Dermis blood vessel endothelial cell (primary cell): ENCODE data around the gene NDUFA3. TPM values are rescaled to one million over a fixed set of nuclear protein-coding genes. Genes with fewer than 3 reads are reported as not detected.
"Not testable (repeated sequence)": the region's sequence is repeated elsewhere in the genome, so short reads cannot be mapped to it uniquely, and the experiment has no call there.

ENCODE experiments used
- DNase-seq: peaks from one replicate; pipeline ENCODE4 v3.0.0; 2010
- total RNA-seq: library from RNA; depleted of rRNA; stranded (reverse); fragments of >200 nt; gene quantifications from 2 replicates; pipeline ENCODE4 v1.2.3, GENCODE V29; 2014

The NDUFA3 gene
- total RNA-seq = 11.4 and 12.6 TPM in 2 replicates

DNA sequence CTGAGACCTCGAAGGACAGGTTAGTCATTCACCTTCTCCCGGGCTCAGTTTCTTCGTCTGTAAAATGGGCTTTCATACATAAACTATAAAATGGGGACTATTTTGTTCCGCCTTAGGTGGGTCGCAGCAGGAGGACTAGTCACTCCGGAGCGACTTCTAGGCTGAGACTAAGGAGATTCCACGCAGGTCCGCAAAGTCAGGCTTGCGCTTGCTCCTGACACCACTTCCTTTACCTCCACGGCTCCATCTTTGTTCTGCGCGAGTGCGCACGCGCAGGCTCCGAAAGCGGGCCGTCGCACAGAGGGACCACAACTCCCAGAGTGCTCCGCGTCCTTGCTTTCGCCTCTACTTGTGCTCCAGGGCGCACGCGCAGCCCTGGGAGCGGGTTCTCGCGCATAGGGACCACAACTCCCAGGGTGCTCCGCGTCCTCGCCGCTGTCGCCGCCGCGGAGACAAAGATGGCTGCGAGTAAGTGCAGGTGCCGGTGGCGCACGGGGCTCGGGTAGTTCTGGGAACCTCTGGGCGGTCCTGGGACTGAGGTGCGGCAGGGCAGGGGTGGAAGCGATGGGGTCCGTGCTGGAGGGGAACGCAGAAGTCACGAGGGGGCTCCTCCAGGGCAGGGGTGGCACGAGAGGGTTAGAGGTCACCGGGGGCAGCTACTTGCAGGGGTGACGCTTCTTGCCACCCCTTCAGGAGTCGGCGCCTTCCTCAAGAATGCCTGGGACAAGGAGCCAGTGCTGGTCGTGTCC, at the start of gene NDUFA3:
Gene NDUFA3 (plus strand): TSS at position 435 of the 749 bp plus-strand sequence. CDS start 24 bp downstream, at position 459.
- peak; percentile 99 for DNase-seq

DNA sequence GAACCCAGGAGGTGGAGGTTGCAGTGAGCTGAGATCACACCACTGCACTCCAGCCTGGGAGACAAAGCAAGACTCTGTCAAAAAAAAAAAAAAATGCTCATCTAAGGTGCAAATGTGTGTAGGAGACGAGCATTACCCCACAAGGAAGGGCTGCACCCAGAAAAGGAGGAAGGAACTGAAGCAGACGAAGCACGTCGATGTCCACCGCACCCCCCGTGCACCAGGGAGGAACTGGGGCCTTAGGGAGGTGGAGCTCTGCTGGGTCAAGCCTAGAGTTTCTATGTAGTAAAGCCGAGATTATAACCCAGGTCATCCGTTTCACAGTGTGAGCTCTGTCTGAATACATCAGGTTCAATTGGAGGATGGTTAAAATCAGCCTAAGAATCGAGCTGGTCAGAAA, 40.0 kb upstream of the NDUFA3 start:
- no peak for DNase-seq

DNA sequence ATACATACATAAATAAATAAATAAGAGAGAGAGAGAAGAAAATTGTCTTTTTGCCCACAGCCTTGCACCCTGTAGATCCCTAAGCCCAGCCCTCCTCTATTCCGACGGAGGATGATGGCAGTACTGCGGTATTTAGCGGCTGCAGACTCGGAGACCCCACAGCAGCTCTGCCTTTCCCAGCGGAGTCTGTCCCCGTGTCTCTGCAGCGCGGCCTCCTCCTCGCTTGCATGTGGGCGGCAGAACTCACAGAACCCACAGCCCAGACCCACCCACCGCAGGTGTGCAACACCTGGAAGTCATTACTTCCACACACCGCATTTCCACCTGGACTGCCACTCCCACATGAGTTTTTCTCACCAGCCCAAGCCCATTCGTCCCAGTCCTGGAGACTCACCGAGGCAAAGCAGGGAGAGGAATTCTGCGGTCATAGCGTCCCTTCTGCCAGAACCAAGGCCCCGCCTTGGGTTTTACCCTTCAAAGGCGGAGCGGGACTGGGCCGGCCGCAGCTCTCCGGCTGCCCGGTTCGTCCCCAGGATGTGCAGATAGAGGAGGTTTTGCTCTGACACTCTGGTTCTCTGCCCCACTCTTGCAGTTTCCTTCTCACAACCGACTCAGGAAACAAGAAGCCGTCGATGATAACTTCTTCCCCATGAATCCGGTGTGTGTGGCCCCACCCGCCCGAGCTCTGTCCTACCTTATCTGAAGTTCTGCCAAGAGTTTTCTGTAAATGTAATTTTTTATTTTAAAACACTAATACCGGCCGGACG, 39.1 kb upstream of the NDUFA3 start, which contains the start of gene VSTM1:
Gene VSTM1 (minus strand): TSS at position 548 of the 767 bp plus-strand sequence. CDS start 120 bp downstream, at position 428.
- DNase-seq = no peak

DNA sequence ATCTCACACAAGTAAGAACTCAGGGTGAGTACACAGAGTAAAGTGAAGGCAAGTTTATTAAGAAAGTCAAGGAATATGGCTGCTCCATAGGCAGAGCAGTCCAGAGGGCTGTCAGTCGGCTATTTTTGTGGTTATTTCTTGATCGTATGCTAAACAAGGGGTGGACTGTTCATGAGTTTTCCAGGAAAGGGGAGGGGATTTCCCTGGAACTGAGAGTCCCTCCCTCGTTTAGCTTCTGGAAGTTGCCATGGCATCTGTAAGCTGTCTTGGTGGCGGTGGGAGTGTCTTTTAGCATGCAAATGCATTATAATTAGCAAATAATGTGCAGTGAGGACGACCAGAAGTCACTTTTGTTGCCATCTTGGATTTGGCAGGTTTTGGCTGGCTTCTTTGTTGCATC, 33.2 kb upstream of the NDUFA3 start:
- no peak for DNase-seq

DNA sequence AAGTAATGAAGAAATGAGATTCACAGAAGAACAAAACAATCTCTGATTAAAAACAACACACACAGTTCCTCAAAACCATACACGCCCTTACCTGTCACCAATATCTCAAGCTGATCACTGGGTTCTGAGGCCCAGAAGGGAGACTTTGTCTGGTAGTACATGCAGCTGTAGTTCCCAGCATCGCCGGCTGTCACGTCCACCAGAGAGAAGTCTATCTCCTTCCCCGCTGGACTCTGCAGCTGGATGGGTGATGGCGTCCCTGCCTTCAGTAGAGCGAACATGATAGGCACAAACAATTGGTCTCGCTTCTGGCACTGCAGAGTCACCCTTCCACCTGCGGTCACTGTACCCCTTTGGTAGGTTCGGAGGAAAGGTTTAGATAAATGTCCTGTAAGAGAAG, 28.8 kb upstream of the NDUFA3 start:
- DNase-seq = no peak

DNA sequence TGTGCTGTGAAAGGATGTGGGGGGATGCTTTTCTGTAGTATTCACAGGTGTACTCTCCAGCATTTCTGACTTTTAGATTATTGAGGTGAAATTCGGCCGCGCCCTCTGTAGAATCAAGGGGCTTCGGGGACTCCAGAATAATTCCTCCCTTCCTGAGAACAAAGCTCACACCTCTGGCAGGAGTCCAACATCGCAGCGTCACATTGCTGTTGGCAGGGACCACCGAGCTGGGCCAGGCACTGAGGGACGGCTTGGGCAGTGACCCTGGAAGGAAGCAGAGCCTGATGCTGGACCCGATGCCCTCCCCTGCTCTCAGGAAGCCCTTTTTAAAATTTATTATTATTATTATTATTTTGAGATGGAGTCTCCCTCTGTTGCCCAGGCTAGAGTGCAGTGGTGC, 27.8 kb upstream of the NDUFA3 start:
- DNase-seq = no peak

DNA sequence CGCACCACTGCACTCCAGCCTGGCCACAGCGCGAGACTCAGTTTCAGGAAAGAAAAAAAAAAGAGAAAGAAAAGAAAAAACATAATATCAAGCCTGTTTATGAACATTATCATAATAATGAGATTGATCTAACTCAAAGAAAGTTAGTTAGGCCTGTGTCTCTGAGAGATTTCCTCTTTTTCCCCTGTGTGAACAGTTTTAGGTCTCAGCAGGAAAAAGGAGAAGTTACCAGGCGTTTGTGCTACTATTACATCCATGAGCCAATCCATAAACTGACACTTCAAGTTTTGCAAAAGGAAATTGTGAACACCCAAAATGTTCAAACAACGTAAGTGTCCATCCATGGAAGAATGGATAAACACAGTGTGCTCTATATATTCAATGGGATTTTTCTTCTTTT, 25.3 kb upstream of the NDUFA3 start:
- DNase-seq = no peak

DNA sequence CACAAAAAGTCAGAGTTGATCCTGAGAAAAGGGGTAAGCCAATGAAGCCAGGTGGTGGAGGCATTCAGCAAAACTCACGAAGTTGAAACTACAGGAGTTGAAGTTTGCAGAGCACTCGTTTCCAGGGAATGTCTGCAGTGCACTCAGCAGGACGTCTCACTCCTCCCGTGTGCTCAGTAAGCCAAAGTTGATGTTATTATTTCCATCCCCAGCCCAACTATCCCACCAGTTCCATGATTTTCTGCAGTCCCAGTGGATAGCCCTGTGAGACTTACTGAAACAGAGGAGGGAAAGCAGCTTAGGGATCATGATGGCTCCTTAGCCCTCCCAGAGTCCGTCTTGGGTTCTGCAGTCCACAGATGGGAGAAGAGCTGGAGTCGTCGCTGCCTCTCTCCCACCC, 21.6 kb upstream of the NDUFA3 start, which contains the start of gene TARM1:
Gene TARM1 (minus strand): TSS at position 334 of the 400 bp plus-strand sequence. CDS start 25 bp downstream, at position 309.
- DNase-seq = no peak

DNA sequence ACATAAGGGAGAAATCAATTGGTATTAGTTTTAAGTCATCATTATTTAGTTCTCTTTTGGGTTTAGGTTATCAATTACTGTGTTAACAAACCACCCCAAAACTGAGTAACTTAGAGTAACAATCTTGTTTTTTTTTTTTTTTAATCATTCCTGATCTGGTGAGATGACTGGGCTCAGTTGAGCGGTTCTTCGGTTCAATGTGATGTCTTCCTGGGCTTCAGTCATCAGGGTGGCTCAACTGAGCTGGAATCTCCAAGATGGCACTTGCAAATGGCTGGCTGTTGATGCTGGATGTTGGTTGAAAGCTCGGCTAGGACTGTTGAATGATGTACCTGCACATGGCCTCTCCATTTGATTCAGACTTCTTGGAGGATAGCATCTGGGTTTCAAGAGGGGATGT, 18.2 kb upstream of the NDUFA3 start:
- no peak for DNase-seq

DNA sequence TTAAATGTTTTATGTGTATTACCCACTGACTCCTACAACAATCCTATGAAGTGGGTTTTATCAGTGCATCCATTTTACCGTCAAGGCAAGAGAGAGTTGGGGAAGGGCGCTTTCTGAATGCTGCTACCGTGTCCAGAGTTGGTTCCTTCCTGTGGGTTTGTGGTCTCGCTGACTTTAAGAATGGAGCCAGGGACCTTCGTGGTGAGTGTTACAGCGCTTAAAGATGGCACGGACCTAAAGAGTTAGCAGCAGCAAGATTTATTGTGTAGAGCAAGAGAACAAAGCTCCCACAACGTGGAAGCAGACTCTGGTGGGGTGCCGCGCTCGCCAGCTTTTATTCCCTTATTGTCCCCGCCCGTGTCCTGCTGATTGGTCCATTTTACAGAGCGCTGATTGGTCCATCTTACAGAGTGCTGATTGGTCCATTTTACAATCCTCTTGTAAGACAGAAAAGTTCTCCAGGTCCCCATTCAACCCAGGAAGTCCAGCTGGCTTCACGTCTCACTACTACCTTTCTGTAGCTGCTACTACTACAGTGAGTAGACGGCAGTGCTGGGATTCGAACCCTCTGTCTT, 8.1 kb upstream of the NDUFA3 start:
- DNase-seq = no peak

DNA sequence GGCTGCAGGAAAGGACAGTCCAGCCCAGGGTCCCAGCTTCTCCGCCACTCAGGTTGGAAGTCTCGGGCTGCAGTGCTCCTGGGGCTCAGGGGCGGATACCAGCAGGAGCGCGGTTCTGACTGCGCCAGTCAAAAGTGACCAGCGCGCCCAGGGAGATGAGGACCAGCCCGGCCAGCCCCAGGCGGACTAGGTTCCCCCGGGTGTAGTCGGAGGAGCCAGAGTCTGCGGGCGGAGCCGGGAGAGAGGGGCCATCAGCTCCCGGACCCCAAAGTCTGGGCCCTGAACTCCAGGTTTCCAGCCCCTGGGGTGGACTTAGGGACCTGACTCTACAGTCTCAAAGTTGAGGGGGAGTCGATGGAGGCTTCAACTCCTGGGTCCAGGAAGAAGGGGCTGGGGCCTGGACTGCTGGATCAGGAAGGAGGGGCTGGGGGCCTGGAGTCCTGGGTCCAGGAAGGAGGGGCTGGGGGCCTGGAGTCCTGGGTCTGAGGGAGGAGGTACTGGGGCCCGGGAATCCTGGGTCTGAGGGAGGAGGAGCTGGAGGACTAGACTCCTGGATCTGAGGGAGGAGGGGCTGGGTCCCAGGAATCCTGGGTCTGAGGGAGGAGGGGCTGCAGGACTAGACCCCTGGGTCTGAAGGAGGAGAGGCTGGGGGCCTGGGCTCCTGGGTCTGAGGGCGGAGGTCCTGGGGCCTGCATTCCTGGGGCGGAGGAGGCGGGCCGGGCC, 7.4 kb upstream of the NDUFA3 start:
- no peak for DNase-seq

DNA sequence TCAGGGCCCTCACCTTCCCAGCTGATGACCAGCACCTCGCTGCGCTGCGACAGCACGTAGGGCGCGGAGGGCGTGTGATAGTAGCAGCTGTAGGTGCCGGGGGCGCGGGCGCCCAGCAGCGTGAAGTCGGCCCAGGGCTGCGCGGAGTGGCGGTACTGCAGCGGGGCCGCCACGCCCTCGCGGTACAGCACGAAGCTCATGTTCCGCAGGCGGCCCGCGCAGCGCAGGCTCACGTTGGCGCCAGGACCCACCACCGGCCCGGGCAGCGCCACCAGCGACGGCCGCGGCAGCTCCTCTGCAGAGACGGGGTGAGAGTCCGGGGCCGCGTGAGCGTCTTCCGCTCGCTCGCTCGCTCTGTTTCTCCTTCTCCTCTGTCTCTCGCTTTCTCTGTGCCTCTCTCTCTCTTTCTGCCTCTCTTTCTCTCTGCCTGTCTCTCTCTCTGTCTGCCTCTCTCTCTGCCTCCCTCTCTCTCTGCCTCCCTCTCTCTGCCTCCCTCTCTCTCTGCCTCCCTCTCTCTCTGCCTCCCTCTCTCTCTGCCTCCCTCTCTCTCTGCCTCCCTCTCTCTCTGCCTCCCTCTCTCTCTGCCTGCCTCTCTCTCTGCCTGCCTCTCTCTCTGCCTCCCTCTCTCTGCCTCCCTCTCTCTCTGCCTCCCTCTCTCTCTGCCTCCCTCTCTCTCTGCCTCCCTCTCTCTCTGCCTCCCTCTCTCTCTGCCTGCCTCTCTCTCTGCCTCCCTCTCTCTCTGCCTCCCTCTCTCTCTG, 6.6 kb upstream of the NDUFA3 start:
- DNase-seq = peak; percentile 49

DNA sequence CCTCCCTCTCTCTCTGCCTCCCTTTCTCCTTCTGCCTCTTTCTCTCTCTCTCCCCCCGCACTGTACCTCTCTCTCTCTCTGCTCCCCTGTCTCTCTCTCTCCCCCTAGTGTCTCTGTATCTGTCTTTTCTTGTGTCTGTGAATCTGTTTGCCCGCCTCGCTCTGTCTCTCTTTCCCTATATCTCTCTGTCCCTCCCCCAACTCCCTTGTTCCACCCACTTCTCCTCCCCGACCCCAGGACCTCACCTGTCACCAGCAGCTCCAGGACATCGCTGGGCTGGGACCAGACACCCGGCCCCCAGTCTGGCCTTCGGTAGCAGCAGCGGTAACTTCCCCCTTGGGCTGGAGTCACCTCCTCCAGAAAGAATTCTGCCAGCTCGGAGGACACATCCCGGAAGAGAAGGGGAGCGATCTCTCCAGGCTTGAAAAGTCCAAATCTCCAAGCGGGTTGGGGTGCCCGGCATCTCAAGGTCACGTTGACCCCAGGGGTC, 6.0 kb upstream of the NDUFA3 start:
- peak; percentile 13 for DNase-seq

DNA sequence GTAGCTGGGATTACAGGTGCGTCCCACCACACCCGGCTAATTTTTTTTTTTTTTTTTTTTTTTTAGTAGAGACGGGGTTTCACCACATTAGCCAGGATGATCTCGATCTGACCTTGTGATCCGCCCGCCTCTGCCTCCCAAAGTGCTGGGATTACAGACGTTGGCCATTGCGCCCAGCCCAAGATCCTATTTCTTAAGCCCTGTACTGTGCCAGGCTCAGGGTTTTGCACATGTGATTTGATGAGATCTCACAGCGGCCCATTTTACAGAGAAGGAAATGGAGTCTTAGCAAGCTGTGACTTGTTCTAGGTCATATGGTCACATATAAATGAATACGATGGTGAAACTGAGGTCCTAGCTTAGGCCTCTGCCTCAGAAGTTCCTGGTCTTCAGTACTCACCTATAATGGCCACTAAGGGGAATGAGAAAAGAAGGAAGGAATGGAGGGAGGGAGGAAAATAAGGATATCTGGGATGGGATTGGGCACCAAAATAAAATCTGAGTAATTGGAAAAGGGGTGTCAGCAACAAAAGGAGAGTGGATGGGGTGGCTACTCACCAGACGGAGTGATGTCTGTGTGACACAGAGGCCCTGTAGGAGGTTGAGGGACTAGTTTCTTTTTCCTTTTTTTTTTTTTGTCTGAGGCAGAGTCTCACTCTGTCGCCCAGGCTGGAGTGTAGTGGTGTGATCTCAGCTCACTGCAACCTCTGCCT, 3.3 kb upstream of the NDUFA3 start:
- DNase-seq = no peak

DNA sequence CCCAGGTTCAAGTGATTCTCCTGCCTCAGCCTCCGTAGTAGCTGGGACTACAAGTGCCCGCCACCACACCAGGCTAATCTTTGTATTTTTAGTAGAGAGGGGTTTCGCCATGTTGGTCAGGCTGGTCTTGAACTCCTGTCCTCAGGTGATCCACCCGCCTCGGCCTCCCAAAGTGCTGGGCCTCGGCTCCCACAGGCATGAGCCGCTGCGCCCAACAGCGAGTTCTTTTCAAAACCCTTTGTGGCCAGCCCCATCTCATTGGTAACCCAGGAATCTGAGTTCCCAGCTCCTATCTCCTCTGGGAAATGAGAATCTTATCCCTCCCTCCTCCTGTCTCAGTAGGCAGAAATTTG, 2.8 kb upstream of the NDUFA3 start:
- DNase-seq = not testable (repeated sequence)

DNA sequence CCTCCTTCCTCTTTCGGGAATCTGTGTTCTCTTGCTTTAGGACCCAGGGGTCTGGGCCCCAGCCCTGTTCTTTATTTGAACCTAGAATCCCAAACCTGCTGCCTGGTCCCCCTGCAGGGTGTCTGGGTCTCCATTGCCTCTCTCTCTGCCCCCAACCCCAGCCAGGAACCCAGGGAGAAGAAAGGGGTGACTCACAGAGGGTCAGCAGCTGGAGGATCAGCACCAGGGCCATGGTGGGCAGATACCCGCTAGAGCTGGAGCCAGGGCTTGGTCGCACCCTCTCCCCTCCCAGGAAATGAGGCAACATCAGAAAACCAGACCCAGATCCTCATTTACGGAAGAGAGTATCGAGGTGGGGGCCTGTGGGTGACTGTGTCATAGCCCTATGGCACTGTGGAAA, 2.1 kb upstream of the NDUFA3 start, which contains the start of gene OSCAR:
Gene OSCAR (minus strand): TSS at position 243 of the 400 bp plus-strand sequence. CDS start 11 bp downstream, at position 232.
- DNase-seq = no peak

DNA sequence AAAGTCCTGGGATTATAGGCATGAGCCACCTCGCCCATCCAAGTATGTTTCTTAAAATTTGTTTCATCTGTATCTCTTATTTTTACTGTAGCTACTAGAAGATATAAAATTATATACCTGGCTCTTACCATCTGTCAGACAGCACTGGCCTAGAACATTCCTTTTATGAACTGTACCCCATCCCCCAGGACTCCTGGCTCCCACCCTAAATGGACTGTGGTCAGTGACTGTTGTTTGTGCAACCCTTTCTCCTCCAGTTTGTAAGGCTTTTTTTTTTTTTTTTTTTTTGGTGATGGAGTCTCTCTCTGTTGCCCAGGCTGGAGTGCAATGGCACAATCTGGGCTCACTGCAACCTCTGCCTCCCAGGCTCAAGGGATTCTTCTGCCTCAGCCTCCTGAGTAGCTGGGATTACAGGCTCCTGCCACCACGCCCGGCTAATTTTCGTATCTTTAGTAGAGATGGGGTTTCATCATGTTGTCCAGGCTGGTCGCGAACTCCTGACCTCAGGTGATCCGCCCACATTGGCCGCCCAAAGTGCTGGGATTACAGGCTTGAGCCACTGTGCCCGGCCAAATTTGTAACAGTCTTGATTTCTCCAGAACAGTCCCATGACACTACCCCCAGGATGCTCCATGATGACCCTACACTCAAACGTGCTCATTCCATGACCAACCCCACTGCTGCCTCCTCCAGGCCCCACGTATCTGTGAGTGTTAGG, 2.5 kb downstream of the NDUFA3 start:
- DNase-seq = no peak

DNA sequence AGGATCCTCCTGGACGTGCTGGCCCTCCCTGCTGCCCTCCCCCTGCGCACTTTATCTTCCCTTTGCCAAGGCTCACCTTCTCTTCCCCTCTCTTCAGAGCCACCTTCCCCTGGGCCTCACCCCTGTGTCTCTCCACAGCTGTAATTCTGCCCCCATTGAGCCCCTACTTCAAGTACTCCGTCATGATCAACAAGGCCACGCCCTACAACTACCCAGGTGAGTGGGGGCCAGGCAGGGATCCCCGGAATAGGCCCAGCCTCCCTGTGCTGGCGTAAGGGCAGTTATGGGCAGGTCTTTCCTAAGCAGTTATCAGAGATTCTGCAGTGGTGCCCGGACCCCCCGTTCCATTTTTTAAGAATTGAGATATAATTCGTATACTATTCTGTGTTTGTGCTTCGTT, 3.1 kb downstream of the NDUFA3 start:
- no peak for DNase-seq

DNA sequence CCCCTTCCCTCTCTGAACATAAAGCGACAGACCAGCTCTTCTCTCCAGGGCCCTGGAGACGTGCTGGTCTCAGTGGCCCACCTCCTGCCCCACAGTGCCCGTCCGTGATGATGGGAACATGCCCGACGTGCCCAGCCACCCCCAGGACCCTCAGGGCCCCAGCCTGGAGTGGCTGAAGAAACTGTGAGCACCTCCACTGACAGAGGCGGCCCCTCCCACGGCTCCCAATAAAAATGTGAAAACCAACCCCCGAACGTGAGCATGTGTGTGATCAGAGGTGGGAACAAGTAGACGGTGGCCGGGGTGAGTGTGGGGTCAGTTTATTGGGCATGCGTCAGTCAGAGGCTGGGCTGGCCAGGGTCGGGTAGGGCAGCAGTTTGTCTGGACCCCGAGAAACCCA, 4.1 kb downstream of the NDUFA3 start:
- DNase-seq = no peak

DNA sequence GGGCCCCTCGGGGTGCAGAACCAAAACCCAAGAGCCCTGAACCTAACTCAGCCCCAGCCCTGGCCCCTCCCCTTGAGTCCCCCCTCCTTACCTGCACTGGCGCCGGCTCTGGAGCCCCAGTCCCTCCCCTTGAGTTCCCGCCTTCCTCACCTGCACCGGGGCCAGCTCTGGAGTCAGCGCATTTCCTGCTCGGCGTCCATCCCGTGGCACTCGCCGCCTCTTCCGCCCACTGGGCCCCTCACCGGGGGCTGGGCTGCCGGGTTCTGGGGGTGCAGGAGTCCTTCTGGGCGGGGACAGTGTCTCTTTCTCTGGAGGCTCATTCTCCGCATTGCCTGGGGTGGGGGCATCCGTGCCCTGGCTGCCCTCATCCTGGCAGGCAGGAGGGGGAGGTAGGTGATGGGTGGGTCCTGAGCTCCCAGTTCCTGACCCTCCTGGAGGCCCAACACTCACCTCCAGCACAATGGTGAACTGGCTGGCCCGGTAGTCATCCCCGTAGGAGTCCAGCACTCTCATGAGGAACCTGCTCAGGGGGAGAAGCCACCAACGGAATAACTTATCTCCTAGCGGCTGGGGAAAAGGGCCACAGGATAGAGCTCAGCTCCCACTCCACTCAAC, 5.3 kb downstream of the NDUFA3 start:
- DNase-seq = no peak
